GM23338 (cell line): Measurements from ENCODE around the gene SLC23A1. TPM values are rescaled to one million over a fixed set of nuclear protein-coding genes. Genes with fewer than 3 reads are reported as not detected.

Experiments used
- ATAC-seq: fragments of 200-7000 bp; cut with Tn5 transposase; 3 replicates; pipeline ENCODE4 v1.9.1; 2020
- DNase-seq: peaks from one replicate; pipeline ENCODE4 v3.0.0-alpha.2; 2015; ENCODE audit warnings: low spot score
- H2AFZ ChIP-seq: fragments of 200-600 bp; sonication (generic); 2 replicates; pipeline ENCODE4 v1.8.0; 2016; ENCODE audit warnings: antibody characterized with exemption, mild to moderate bottlenecking, moderate library complexity
- H3F3A ChIP-seq: fragments of 200-600 bp; sonication (generic); replicated peaks from 2 replicates; pipeline ENCODE4 v1.8.0; 2017; ENCODE audit warnings: antibody characterized with exemption, mixed run types, low read depth
- H3K27ac ChIP-seq: fragments of 200-600 bp; sonication (generic); 2 replicates; pipeline ENCODE4 v1.6.1; 2016; ENCODE audit warnings: low read depth
- H3K27me3 ChIP-seq: fragments of 200-600 bp; sonication (generic); 2 replicates; pipeline ENCODE4 v1.8.0; 2016; ENCODE audit warnings: mild to moderate bottlenecking, mixed run types, moderate library complexity; ENCODE audit not compliant: insufficient read depth
- H3K36me3 ChIP-seq: fragments of 200-600 bp; sonication (generic); 2 replicates; pipeline ENCODE4 v1.8.0; 2016; ENCODE audit warnings: mild to moderate bottlenecking; ENCODE audit not compliant: insufficient read depth
- H3K4me1 ChIP-seq: fragments of 200-600 bp; sonication (generic); 2 replicates; pipeline ENCODE4 v1.8.0; 2016; ENCODE audit warnings: mild to moderate bottlenecking, moderate library complexity; ENCODE audit not compliant: insufficient read depth
- H3K4me2 ChIP-seq: fragments of 200-600 bp; sonication (generic); 2 replicates; pipeline ENCODE4 v1.7.1; 2017; ENCODE audit warnings: mixed run types
- H3K4me3 ChIP-seq: fragments of 200-600 bp; sonication (generic); 2 replicates; pipeline ENCODE4 v1.6.1; 2016; ENCODE audit warnings: mixed run types
- H3K79me2 ChIP-seq: fragments of 200-600 bp; sonication (generic); replicated peaks from 2 replicates; pipeline ENCODE4 v1.8.0; 2017; ENCODE audit warnings: mild to moderate bottlenecking; ENCODE audit not compliant: insufficient read depth
- H3K9me2 ChIP-seq: fragments of 200-600 bp; sonication (generic); 2 replicates; pipeline ENCODE4 v1.8.0; 2017; ENCODE audit not compliant: insufficient read depth
- H4K20me1 ChIP-seq: fragments of 200-600 bp; sonication (generic); replicated peaks from 2 replicates; pipeline ENCODE4 v1.8.0; 2017; ENCODE audit warnings: mild to moderate bottlenecking; ENCODE audit not compliant: insufficient read depth
- H3K27ac Mint-ChIP-seq: 2 replicates; pipeline ENCODE4 v1.8.0; 2020; ENCODE audit warnings: inconsistent platforms, mild to moderate bottlenecking, moderate library complexity, mixed read lengths
- H3K27me3 Mint-ChIP-seq: 3 replicates; pipeline ENCODE4 v1.8.0; 2022; ENCODE audit warnings: low read depth, mild to moderate bottlenecking, moderate library complexity, mixed read lengths, inconsistent platforms; ENCODE audit not compliant: insufficient read depth, poor library complexity
- H3K36me3 Mint-ChIP-seq: 3 replicates; pipeline ENCODE4 v1.8.0; 2021; ENCODE audit warnings: low read depth, mild to moderate bottlenecking, inconsistent platforms, moderate library complexity, mixed read lengths
- H3K4me1 Mint-ChIP-seq: 3 replicates; pipeline ENCODE4 v1.8.0; 2020; ENCODE audit warnings: mild to moderate bottlenecking, inconsistent platforms, mixed read lengths
- H3K4me3 Mint-ChIP-seq: 3 replicates; pipeline ENCODE4 v1.8.0; 2021; ENCODE audit warnings: moderate library complexity, mild to moderate bottlenecking, inconsistent platforms, mixed read lengths
- H3K9me3 Mint-ChIP-seq: 3 replicates; pipeline ENCODE4 v1.8.0; 2020; ENCODE audit warnings: moderate library complexity, mild to moderate bottlenecking, inconsistent platforms, mixed read lengths
- CREB1 ChIP-seq: fragments of 250-450 bp; sonication (Bioruptor Pico); IDR thresholded peaks from 2 replicates; pipeline ENCODE4 v1.5.0; 2020; ENCODE audit warnings: low read depth, mild to moderate bottlenecking, moderate library complexity
- ETS1 ChIP-seq: IDR thresholded peaks from 2 replicates; pipeline ENCODE4 v1.6.1; 2016; ENCODE audit warnings: antibody characterized with exemption
- EZH2phosphoT487 ChIP-seq: fragments of 200-600 bp; sonication (generic); IDR thresholded peaks from one replicate; pipeline ENCODE4 v1.8.1; 2018; ENCODE audit warnings: antibody characterized with exemption; ENCODE audit not compliant: unreplicated experiment
- NANOG ChIP-seq: IDR thresholded peaks from 2 replicates; pipeline ENCODE4 v1.6.1; 2016; ENCODE audit warnings: antibody characterized with exemption, borderline replicate concordance
- POLR2AphosphoS5 ChIP-seq: IDR thresholded peaks from 2 replicates; pipeline ENCODE4 v1.6.1; 2016; ENCODE audit warnings: antibody characterized with exemption, low read depth
- STAT1 ChIP-seq: IDR thresholded peaks from one replicate; pipeline ENCODE4 v1.6.1; 2016; ENCODE audit warnings: antibody characterized with exemption; ENCODE audit not compliant: unreplicated experiment
- ZNF462 ChIP-seq: fragments of 250-450 bp; sonication (Bioruptor Pico); IDR thresholded peaks from 2 replicates; pipeline ENCODE4 v1.5.0; 2020; ENCODE audit warnings: mild to moderate bottlenecking, moderate library complexity
- polyA plus RNA-seq: library from polyadenylated mRNA; unstranded; fragments of >200 nt; fragmentation: Nextera tagmentation; extraction: Ambion mirVana; gene quantifications from 2 replicates; pipeline ENCODE4 v1.2.1, GENCODE V29; 2016
- total RNA-seq: library from RNA; depleted of rRNA; stranded (reverse); fragments of >200 nt; shearing (Covaris generic); gene quantifications from 2 replicates; pipeline ENCODE4 v1.2.3, GENCODE V29; 2014

Gene SLC23A1
- total and polyA plus RNA-seq, 2 experiments from 2014 or later, result 0.29 TPM; not detected in 1

DNA sequence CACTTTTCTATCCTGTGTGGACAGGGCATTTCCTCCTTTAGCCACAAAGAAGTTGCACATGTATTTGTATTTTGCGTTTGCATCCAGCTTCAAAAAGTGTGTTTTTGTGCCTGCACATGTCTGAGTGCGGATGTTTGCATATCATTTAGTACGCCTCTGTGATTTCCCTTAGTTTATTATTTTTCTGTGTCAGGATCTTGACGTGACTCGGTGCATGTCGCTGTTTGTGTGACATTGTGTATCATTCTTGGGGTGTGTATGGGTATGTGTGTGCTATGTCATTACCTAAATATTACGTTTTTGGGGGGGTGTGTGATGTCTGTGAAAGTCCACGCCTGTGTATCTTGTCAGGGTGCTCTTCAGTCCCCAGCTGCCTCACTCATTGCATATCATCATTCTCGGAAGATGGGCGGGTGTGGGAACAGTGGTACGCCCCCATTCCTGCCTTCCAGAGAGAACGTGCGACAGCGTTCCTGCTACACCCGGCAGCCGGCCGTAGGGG is 41.9 kb downstream of the SLC23A1 start:
- ATAC-seq (no peak), DNase-seq (no peak)
- Histone ChIP-seq H4K20me1 (peaks cover 36% of the 10 kb centered on the region), H3K4me2 (peak overlapping the region; percentile 84), H3K36me3 (peaks cover 3% of the 10 kb centered on the region), H3K27ac (no peak overlapping the region), H2AFZ (0 out of 2 replicates have a peak overlapping the region, but pooled peaks have one; percentile 34), H3F3A (peaks cover 14% of the 10 kb centered on the region; the same call in 1 of the 2 replicates), H3K27me3 (no peaks in the 10 kb centered on the region), H3K79me2 (peaks cover 40% of the 10 kb centered on the region), H3K4me3 (peak overlapping the region; percentile 90), H3K9me2 (peaks cover 4% of the 10 kb centered on the region; the same call in 1 of the 2 replicates), H3K4me1 (peaks cover 8% of the 10 kb centered on the region)
- no peak for TF ChIP-seq NANOG
- TF ChIP-seq POLR2AphosphoS5, result no peak
- TF ChIP-seq ETS1, result no peak
- TF ChIP-seq CREB1, result no peak
- TF ChIP-seq STAT1, result no peak
- no peak for TF ChIP-seq ZNF462 (CRISPR knock-in tag)
- no peak for TF ChIP-seq EZH2phosphoT487
- H3K27me3 Mint-ChIP-seq, result peaks cover 19% of the 10 kb centered on the region
- no peaks in the 10 kb centered on the region; the same call in 2 of the 3 replicates for H3K9me3 Mint-ChIP-seq
- peak overlapping the region; percentile 99 for H3K4me3 Mint-ChIP-seq
- peaks cover 23% of the 10 kb centered on the region for H3K4me1 Mint-ChIP-seq
- H3K36me3 Mint-ChIP-seq, result peaks cover 26% of the 10 kb centered on the region
- peak overlapping the region; percentile 100 for H3K27ac Mint-ChIP-seq
